Right lung (tissue), 5 donors: ENCODE results near the gene TNFSF9. TPM values are rescaled to one million over a fixed set of nuclear protein-coding genes. Genes with fewer than 3 reads are reported as not detected.
"Not testable (repeated sequence)": the region's sequence is repeated elsewhere in the genome, so short reads cannot be mapped to it uniquely, and the experiment has no call there.

Experiments
- DNase-seq, 2 donors: peaks; one replicate each; pipeline ENCODE4 v3.0.0-alpha.2; 2013
- polyA plus RNA-seq, 5 donors: library from polyadenylated mRNA; unstranded; fragments of 120-200 nt; gene quantifications; one replicate each; pipeline versions ENCODE4 v1.2.1 to v1.2.3, GENCODE V29; 2013; ENCODE audit warnings: inconsistent platforms in 1 of 5, low replicate concordance in 1 of 5; ENCODE audit not compliant: insufficient read length in 5 of 5, insufficient read depth in 1 of 5

TNFSF9 gene
- polyA plus RNA-seq, 5 donors, result 0.15 to 0.83 (median 0.23) TPM

GRCh38 chr19:6503407-6504201 is 27.2 kb upstream of the TNFSF9 start:
- DNase-seq, result no peak

- DNase-seq, result not testable (repeated sequence)
Measured at GRCh38 chr19:6508028-6508771, 22.6 kb upstream of the TNFSF9 start.

- DNase-seq, result no peak
Measured at GRCh38 chr19:6509118-6509971, 21.5 kb upstream of the TNFSF9 start.

GRCh38 chr19:6510618-6511017 is 20.2 kb upstream of the TNFSF9 start:
- DNase-seq, result no peak

- no peak for DNase-seq
Measured at GRCh38 chr19:6514089-6514488, 16.7 kb upstream of the TNFSF9 start.

GRCh38 chr19:6514926-6515544 is 15.8 kb upstream of the TNFSF9 start:
- no peak for DNase-seq

GRCh38 chr19:6516018-6516658 is 14.7 kb upstream of the TNFSF9 start:
- DNase-seq, result peak; percentile 85 to 88

- peak; percentile 81 to 82 for DNase-seq
Measured at GRCh38 chr19:6516659-6517291, 14.1 kb upstream of the TNFSF9 start.

GRCh38 chr19:6518145-6518911 is 12.5 kb upstream of the TNFSF9 start:
- DNase-seq, result no peak

- no peak for DNase-seq
Measured at GRCh38 chr19:6519289-6519688, 11.5 kb upstream of the TNFSF9 start.

GRCh38 chr19:6521718-6522646 is 8.8 kb upstream of the TNFSF9 start:
- DNase-seq, result no peak

- no peak for DNase-seq
Measured at GRCh38 chr19:6522712-6523111, 8.1 kb upstream of the TNFSF9 start.

GRCh38 chr19:6524311-6524710 is 6.5 kb upstream of the TNFSF9 start:
- peak; percentile 67 to 73 for DNase-seq

GRCh38 chr19:6527893-6528543 is 2.8 kb upstream of the TNFSF9 start:
- no peak for DNase-seq

- peak in 1 of 2 donors; percentile 37 for DNase-seq
Measured at GRCh38 chr19:6528544-6529121, 2.2 kb upstream of the TNFSF9 start.

GRCh38 chr19:6529351-6529750 is 1.5 kb upstream of the TNFSF9 start:
- DNase-seq, result no peak

- DNase-seq, result no peak
Measured at GRCh38 chr19:6529937-6530385, 865 bp upstream of the TNFSF9 start.
